GM19463 (cell line): ENCODE data around the gene ATXN2L.

ENCODE experiments used
- ATAC-seq: cut with Tn5 transposase; IDR thresholded peaks from one replicate; pipeline ENCODE4 v1.9.1; 2021; ENCODE audit warnings: mild to moderate bottlenecking, moderate library complexity; ENCODE audit not compliant: unreplicated experiment

ATXN2L gene

GRCh38 chr16:28835864-28836760 is 13.3 kb downstream of the ATXN2L start:
- ATAC-seq: no peak

- ATAC-seq: no peak
Measured at GRCh38 chr16:28836761-28837064, 13.9 kb downstream of the ATXN2L start.

GRCh38 chr16:28837672-28838557 is 15.1 kb downstream of the ATXN2L start:
- ATAC-seq: no peak

- no peak for ATAC-seq
Measured at GRCh38 chr16:28838558-28838918, 15.7 kb downstream of the ATXN2L start.

- ATAC-seq: no peak
Measured at GRCh38 chr16:28839004-28839639, 16.3 kb downstream of the ATXN2L start.

- no peak for ATAC-seq
Measured at GRCh38 chr16:28839899-28840298, 17.1 kb downstream of the ATXN2L start.

GRCh38 chr16:28842696-28843095 is 19.9 kb downstream of the ATXN2L start:
- no peak for ATAC-seq

GRCh38 chr16:28843766-28844165 is 21.0 kb downstream of the ATXN2L start:
- ATAC-seq: no peak

- ATAC-seq: no peak
Measured at GRCh38 chr16:28844226-28844885, 21.6 kb downstream of the ATXN2L start.

- ATAC-seq: no peak
Measured at GRCh38 chr16:28845293-28845692, 22.5 kb downstream of the ATXN2L start.

- no peak for ATAC-seq
Measured at GRCh38 chr16:28845761-28846079, 22.9 kb downstream of the ATXN2L start.

GRCh38 chr16:28846080-28846932 is 23.5 kb downstream of the ATXN2L start, which contains the start of gene TUFM:
Gene TUFM (minus strand): TSS chr16:28846348. CDS start chr16:28846269, 79 bp downstream.
- peak; percentile 95 for ATAC-seq

GRCh38 chr16:28846933-28847273 is 24.1 kb downstream of the ATXN2L start:
- ATAC-seq: no peak

GRCh38 chr16:28858421-28858820 is 35.6 kb downstream of the ATXN2L start:
- no peak for ATAC-seq

- no peak for ATAC-seq
Measured at GRCh38 chr16:28859326-28859725, 36.5 kb downstream of the ATXN2L start.

GRCh38 chr16:28863929-28864793 is 41.4 kb downstream of the ATXN2L start:
- ATAC-seq: no peak

- no peak for ATAC-seq
Measured at GRCh38 chr16:28865001-28865688, 42.3 kb downstream of the ATXN2L start.

- no peak for ATAC-seq
Measured at GRCh38 chr16:28865722-28866453, 43.1 kb downstream of the ATXN2L start.
